ENCODE data around the gene NANS.
"Not testable (repeated sequence)": the region's sequence is repeated elsewhere in the genome, so short reads cannot be mapped to it uniquely, and the experiment has no call there.

NANS gene

GRCh38 chr9:98084396-98084795 lies 27.9 kb downstream of the NANS start:
- DNase-seq (ENCODE audit: low read depth, low spot score), result no peak
- ChIA-PET POLR2A (no interaction called here), CTCF (interaction anchor here (1.2 to 5.2 kb wide), 3 partner anchors 10 to 161 kb away, joined by 3 to 33 read pairs (median 4); no protein-coding TSS in a partner anchor)
- H3K4me3 ChIP-seq (ENCODE audit: low read depth, low read length), result no peak overlapping the region
- TF ChIP-seq, protein P1, sequence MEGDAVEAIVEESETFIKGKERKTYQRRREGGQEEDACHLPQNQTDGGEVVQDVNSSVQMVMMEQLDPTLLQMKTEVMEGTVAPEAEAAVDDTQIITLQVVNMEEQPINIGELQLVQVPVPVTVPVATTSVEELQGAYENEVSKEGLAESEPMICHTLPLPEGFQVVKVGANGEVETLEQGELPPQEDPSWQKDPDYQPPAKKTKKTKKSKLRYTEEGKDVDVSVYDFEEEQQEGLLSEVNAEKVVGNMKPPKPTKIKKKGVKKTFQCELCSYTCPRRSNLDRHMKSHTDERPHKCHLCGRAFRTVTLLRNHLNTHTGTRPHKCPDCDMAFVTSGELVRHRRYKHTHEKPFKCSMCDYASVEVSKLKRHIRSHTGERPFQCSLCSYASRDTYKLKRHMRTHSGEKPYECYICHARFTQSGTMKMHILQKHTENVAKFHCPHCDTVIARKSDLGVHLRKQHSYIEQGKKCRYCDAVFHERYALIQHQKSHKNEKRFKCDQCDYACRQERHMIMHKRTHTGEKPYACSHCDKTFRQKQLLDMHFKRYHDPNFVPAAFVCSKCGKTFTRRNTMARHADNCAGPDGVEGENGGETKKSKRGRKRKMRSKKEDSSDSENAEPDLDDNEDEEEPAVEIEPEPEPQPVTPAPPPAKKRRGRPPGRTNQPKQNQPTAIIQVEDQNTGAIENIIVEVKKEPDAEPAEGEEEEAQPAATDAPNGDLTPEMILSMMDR (IDR thresholded peaks at IDR 0.05; ENCODE audit: insufficient read depth, low read length, missing control alignments), result no peak

DNA sequence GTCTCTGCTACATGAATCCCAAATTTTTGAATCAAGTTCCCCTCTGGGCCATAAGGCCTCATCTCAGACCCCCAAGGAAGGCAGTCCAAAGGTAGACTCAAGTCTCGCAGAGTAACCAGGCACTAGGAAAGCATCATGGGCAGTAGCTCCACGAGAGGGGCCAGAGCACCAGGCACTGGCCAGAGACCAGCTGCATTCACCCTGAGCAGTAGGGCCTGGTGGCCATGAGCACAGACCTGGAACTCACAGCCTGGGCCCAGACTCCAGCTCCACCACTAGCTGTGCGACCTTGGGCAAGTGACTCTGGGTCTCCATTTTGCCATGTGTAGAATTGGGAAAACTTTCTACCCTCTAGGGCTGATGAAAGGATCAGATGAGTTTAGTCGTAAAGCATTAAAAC lies 28.5 kb downstream of the NANS start:
- TF ChIP-seq, protein P1 (IDR thresholded peaks at IDR 0.05; ENCODE audit: insufficient read depth, low read length, missing control alignments), result no peak
- DNase-seq (ENCODE audit: low read depth, low spot score), result no peak
- CTCF ChIA-PET, result interaction anchor here (0.8 to 5.2 kb wide), 3 partner anchors 11 to 180 kb away, joined by 3 to 33 read pairs (median 3); no protein-coding TSS in a partner anchor
- POLR2A ChIA-PET, result no interaction called here
- H3K4me3 ChIP-seq (ENCODE audit: low read depth, low read length), result no peak overlapping the region

- CTCF ChIA-PET, result interaction anchor here (0.8 to 5.2 kb wide), 2 partner anchors 12 to 179 kb away, joined by 3 to 33 read pairs; no protein-coding TSS in a partner anchor
Measured at GRCh38 chr9:98085944-98086343, 29.4 kb downstream of the NANS start.

GRCh38 chr9:98086461-98086860 lies 29.9 kb downstream of the NANS start:
- H3K4me3 ChIP-seq (ENCODE audit: low read depth, low read length), result no peak overlapping the region
- ChIA-PET CTCF (interaction anchor here (0.7 to 5.2 kb wide), 3 partner anchors 11 to 13 kb away, joined by 3 to 33 read pairs (median 4); no protein-coding TSS in a partner anchor), POLR2A (interaction anchor here (0.7 to 1.0 kb wide), 2 partner anchors 12 to 101 kb away, joined by 3 to 4 read pairs; no protein-coding TSS in a partner anchor)
- DNase-seq (ENCODE audit: low read depth, low spot score), result no peak
- TF ChIP-seq, protein P1 (IDR thresholded peaks at IDR 0.05; ENCODE audit: insufficient read depth, low read length, missing control alignments), result no peak

More at GRCh38 chr9:98085944-98086343, 29.4 kb downstream of the NANS start:
- H3K4me3 ChIP-seq (ENCODE audit: low read depth, low read length), result no peak overlapping the region
- POLR2A ChIA-PET, result interaction anchor here (0.7 to 1.0 kb wide), 2 partner anchors 12 to 100 kb away, joined by 3 to 4 read pairs; no protein-coding TSS in a partner anchor
- TF ChIP-seq, protein P1 (IDR thresholded peaks at IDR 0.05; ENCODE audit: insufficient read depth, low read length, missing control alignments), result no peak
- no peak for DNase-seq (ENCODE audit: low read depth, low spot score)

GRCh38 chr9:98087420-98088354 lies 31.2 kb downstream of the NANS start:
- H3K4me3 ChIP-seq (ENCODE audit: low read depth, low read length), result peak overlapping the region; percentile 45
- CTCF ChIA-PET, result interaction anchor here (0.6 to 1.5 kb wide), 5 partner anchors 8 to 186 kb away, joined by 3 to 10 read pairs (median 3); no protein-coding TSS in a partner anchor

DNA sequence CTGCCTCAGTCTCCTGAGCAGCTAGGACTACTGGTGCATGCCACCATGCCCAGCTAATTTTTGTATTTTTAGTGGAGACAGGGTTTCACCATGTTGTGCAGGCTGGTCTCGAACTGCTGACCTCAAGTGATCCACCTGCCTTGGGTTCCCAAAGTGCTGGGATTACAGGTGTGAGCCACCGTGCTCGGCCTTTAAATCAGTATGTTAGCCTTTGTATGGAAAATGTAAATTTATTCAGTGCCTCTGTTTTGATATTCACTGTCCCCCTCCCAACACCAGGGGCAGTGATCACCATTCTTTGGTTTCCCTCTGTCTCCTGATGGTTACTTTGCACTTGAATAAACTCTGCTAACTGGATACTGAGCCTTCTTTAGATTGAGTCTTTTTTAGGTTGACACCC lies 34.1 kb downstream of the NANS start:
- POLR2A ChIA-PET; DNase-seq (ENCODE audit: low read depth, low spot score); H3K4me3 ChIP-seq (ENCODE audit: low read depth, low read length): not testable (repeated sequence)
- CTCF ChIA-PET, result interaction anchor here (0.6 kb wide), 1 partner anchor 17 kb away, joined by 3 read pairs; no protein-coding TSS in a partner anchor

More at GRCh38 chr9:98087420-98088354, 31.2 kb downstream of the NANS start:
- DNase-seq (ENCODE audit: low read depth, low spot score), result no peak
- POLR2A ChIA-PET, result no interaction called here
- TF ChIP-seq, protein P1 (IDR thresholded peaks at IDR 0.05; ENCODE audit: insufficient read depth, low read length, missing control alignments), result no peak

Measured in AG04449 (cell line).